Measurements from ENCODE around the gene ICE1.
"Not testable (repeated sequence)": the region's sequence is repeated elsewhere in the genome, so short reads cannot be mapped to it uniquely, and the experiment has no call there.

ICE1 gene

GRCh38 chr5:5487585-5488360 is 65.3 kb downstream of the ICE1 start:
- DNase-seq (ENCODE audit: low spot score) = no peak

GRCh38 chr5:5490774-5491347 is 68.4 kb downstream of the ICE1 start:
- no peak for DNase-seq (ENCODE audit: low spot score)

- peak; percentile 67 for DNase-seq (ENCODE audit: low spot score)
These were observed 69.8 kb downstream of the ICE1 start for GRCh38 chr5:5492087-5492933.

- DNase-seq (ENCODE audit: low spot score) = not testable (repeated sequence)
These were observed 70.4 kb downstream of the ICE1 start for GRCh38 chr5:5492934-5493271.

GRCh38 chr5:5494489-5495402 is 72.3 kb downstream of the ICE1 start:
- DNase-seq (ENCODE audit: low spot score) = peak; percentile 38

GRCh38 chr5:5497152-5497788 is 74.8 kb downstream of the ICE1 start:
- peak; percentile 61 for DNase-seq (ENCODE audit: low spot score)

- DNase-seq (ENCODE audit: low spot score) = no peak
These were observed 77.0 kb downstream of the ICE1 start for GRCh38 chr5:5499442-5499841.

GRCh38 chr5:5504325-5504724 is 81.8 kb downstream of the ICE1 start:
- DNase-seq (ENCODE audit: low spot score) = no peak

- DNase-seq (ENCODE audit: low spot score) = no peak
These were observed 83.3 kb downstream of the ICE1 start for GRCh38 chr5:5505815-5506214.

- DNase-seq (ENCODE audit: low spot score) = no peak
These were observed 85.9 kb downstream of the ICE1 start for GRCh38 chr5:5508391-5508790.

GRCh38 chr5:5511904-5512416 is 89.5 kb downstream of the ICE1 start:
- no peak for DNase-seq (ENCODE audit: low spot score)

- no peak for DNase-seq (ENCODE audit: low spot score)
These were observed 90.1 kb downstream of the ICE1 start for GRCh38 chr5:5512543-5512942.

- not testable (repeated sequence) for DNase-seq (ENCODE audit: low spot score)
These were observed 98.1 kb downstream of the ICE1 start for GRCh38 chr5:5520622-5521021.

GRCh38 chr5:5521029-5521428 is 98.6 kb downstream of the ICE1 start:
- DNase-seq (ENCODE audit: low spot score) = no peak

GRCh38 chr5:5521478-5521877 is 99.0 kb downstream of the ICE1 start:
- no peak for DNase-seq (ENCODE audit: low spot score)

- DNase-seq (ENCODE audit: low spot score) = no peak
These were observed 99.9 kb downstream of the ICE1 start for GRCh38 chr5:5522336-5522735.

GRCh38 chr5:5523066-5523505 is 100.6 kb downstream of the ICE1 start:
- no peak for DNase-seq (ENCODE audit: low spot score)

GRCh38 chr5:5524327-5524726 is 101.8 kb downstream of the ICE1 start:
- DNase-seq (ENCODE audit: low spot score) = no peak

- DNase-seq (ENCODE audit: low spot score) = no peak
These were observed 108.9 kb downstream of the ICE1 start for GRCh38 chr5:5531371-5531770.

GRCh38 chr5:5532306-5533076 is 110.0 kb downstream of the ICE1 start:
- no peak for DNase-seq (ENCODE audit: low spot score)

Measured in SK-N-DZ (cell line).